GM21528 (cell line): ENCODE measurements around the gene BNIP1.

ENCODE experiments used
- ATAC-seq: cut with Tn5 transposase; IDR thresholded peaks from one replicate; pipeline ENCODE4 v1.9.1; 2021; ENCODE audit warnings: mild to moderate bottlenecking, moderate library complexity; ENCODE audit not compliant: unreplicated experiment, low FRiP score

BNIP1 gene

GRCh38 chr5:173163219-173163618 is 18.9 kb downstream of the BNIP1 start:
- no peak for ATAC-seq

- ATAC-seq = no peak
Measured at GRCh38 chr5:173165177-173166016, 21.1 kb downstream of the BNIP1 start.

DNA sequence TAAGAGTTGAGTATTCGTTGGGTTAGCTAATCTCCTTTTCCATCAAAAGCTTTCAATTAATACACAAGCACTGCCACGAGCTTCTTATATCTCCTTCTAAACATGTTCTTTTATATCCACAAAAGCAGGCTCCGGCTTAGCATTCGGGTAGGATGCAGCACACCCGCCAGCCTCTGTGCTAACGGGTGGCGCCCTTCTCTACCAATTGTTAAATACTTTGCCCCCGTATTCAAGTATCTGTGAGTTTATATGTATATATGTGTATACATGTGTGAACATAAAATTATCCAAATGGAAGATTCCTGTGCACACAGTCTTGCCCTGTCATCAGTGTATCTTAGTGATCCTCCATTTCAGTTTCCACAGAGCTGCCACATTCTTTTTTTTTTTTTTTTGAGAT is 27.8 kb downstream of the BNIP1 start:
- ATAC-seq = no peak

- ATAC-seq = no peak
Measured at GRCh38 chr5:173175523-173175922, 31.2 kb downstream of the BNIP1 start.

DNA sequence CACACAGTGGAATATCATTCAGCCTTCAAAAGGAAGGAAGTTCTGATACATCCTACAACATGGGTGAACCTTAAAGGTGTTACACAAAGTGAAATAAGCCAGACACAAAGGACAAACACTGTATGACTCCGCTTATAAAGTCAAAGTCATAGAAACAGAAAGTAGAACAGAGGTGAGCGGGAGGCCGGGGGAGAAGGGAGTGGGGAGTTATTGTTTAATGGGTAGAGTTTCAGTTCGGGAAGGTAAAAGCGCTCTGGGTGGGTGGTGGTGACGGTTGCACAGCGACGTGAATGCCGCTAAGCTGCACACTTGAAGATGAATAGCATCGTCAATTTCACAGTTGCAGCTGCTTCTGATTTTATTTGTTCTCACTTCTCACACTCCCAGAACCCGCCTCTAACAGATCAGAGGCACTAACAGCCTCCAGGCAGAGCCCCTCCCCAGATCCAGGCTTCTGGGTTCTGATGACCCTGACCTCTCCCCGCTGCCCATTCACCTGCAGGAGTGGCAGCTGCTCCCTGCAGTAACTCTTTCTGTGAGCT is 34.1 kb downstream of the BNIP1 start:
- ATAC-seq = no peak

GRCh38 chr5:173180331-173180730 is 36.0 kb downstream of the BNIP1 start:
- no peak for ATAC-seq

GRCh38 chr5:173187054-173187743 is 42.9 kb downstream of the BNIP1 start:
- ATAC-seq = no peak

- ATAC-seq = no peak
Measured at GRCh38 chr5:173188280-173188679, 43.9 kb downstream of the BNIP1 start.

DNA sequence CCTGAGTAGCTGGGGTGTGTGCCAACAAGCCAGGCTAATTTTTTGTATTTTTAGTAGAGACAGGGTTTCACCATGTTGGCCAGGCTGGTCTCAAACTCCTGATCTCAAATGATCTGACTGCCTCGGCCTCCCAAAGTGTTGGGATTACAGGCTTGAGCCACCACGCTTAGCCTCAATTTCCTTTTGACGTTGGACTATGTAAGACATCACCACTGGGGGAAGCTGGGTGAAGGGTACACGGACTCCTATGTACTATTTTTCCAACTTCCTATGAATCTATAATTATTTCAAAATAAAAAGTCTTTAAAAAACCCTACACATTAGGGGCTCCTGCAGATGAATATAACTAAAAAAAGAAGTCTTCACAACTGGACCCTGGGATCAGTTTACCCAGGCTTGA is 46.7 kb downstream of the BNIP1 start:
- no peak for ATAC-seq

DNA sequence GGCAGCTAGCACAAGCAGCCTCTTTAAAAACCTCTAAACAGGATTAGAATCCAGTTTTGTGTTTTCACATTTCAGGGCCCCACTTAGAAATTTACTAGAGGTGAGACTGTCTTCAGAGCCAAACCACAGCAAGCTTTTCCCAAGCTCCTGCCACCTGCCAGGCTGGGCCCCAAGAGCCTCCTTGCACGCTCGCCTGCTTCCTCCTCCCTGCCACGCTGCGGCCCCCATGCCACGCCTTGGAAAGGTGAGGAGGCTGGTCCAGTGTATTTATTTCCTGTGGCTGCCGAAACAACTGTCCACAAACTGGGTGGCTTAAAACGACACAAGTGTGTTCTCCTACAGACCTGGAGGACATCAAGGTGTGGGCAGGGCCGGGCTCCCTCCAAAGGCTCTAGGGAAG is 47.2 kb downstream of the BNIP1 start:
- no peak for ATAC-seq

- no peak for ATAC-seq
Measured at GRCh38 chr5:173192561-173192960, 48.2 kb downstream of the BNIP1 start.

- ATAC-seq = no peak
Measured at GRCh38 chr5:173196133-173196952, 52.0 kb downstream of the BNIP1 start.

GRCh38 chr5:173197375-173197891 is 53.1 kb downstream of the BNIP1 start:
- ATAC-seq = no peak

GRCh38 chr5:173198049-173198448 is 53.7 kb downstream of the BNIP1 start:
- ATAC-seq = no peak

GRCh38 chr5:173200356-173200755 is 56.0 kb downstream of the BNIP1 start:
- no peak for ATAC-seq

DNA sequence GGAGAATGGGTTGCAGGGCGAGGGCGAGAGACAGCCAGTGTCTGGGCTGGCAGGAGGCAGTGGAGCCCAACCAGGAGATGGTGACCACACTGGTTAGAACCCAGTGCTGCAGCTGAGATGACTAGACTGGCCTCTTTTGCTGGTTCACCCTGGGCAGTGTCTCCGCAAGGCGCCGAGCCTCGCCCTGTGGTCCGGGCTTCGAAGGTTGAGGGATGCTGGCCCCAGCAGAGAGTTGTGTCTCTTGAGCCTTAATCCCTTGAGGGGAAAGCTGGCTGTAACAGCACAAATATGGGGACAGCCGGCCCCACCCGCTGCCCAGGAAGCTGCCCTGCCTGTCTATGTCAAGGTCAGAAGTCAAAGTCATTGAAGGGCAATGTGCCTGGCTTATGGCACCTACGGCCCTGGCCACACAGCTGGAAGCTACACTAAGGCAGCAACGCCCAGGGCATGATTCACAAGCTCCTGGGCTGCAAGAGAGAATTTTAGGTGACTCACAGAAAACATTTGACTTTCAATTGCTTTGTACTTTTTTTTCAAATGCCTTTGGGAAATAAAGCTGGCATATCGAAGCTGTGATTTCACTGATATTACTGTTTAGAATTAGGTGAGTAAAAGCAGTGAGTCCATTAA is 57.4 kb downstream of the BNIP1 start:
- no peak for ATAC-seq

GRCh38 chr5:173202266-173202875 is 58.0 kb downstream of the BNIP1 start:
- ATAC-seq = no peak

DNA sequence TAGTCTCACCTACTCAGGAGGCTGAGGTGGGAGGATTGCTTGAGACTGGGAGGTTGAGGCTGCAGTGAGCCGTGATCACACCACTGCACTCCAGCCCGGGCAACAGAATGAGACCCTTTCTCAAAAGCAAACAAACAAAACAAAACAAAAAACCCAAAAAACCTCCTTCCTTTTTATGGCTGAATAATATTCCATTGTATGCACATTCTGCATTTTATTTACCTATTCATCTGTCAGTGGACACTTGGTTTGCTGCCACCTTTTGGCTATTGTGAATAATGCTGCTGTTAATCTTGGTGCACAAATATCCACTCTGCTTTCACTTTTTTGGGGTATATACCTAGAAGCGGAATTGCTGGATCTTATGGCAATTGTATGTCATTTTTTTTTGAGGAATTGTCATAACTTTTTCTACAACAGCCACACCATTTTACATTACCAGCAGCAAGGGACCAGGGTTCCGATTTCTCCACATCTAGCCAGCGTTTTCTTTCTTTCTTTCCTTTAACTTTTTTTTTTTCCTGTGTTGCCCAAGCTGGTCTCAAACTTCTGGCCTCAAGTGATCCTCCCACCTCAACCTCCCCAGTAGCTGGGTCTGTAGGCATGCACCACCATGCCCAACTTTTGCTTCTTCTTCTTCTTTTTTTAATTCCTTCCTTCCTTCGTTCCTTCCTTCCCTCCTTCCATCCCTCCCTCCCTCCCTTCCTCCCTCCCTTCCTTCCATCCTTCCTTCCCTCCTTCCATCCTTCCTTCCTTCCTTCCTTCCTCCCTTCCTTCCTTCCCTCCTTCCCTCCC is 60.1 kb downstream of the BNIP1 start:
- ATAC-seq = no peak

DNA sequence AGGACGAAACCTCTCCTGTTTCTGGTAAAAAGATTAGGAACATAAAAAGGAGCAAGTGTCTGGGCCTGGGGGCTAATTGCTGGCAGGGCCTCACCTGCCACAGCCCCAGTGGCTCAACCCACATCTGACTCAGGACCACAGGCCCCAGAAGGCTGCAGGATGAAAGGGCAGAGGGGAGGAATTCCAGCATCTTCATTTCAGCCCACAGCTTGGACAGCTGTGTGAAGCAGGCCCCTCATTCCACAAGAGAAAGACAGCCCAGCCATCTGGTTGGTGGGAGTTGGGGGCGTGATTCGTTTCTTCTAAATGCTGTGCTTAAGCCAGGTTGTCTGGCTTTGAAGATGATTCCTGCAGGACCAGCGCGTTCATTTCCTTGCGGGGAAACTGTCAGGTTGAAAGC is 61.6 kb downstream of the BNIP1 start:
- ATAC-seq = no peak
